NB4 (cell line): Measurements from ENCODE around the gene RBMS1.

Experiments used
- POLR2A ChIP-seq: IDR thresholded peaks from 2 replicates; pipeline ENCODE4 v1.6.1; 2011; ENCODE audit warnings: mild to moderate bottlenecking; ENCODE audit not compliant: insufficient read length; ENCODE audit errors: extremely low read depth
- TF ChIP-seq, protein P1 (sequence below): IDR thresholded peaks from one replicate; pipeline ENCODE4 v1.5.1; 2012; ENCODE audit warnings: low read depth, low read length
- TF ChIP-seq, protein P2 (sequence below): IDR thresholded peaks from 2 replicates; pipeline ENCODE4 v1.6.1; 2011; ENCODE audit warnings: low read depth, low read length

GRCh38 chr2:160373263-160373662 lies 120.3 kb downstream of the RBMS1 start:
- TF ChIP-seq, protein P1, sequence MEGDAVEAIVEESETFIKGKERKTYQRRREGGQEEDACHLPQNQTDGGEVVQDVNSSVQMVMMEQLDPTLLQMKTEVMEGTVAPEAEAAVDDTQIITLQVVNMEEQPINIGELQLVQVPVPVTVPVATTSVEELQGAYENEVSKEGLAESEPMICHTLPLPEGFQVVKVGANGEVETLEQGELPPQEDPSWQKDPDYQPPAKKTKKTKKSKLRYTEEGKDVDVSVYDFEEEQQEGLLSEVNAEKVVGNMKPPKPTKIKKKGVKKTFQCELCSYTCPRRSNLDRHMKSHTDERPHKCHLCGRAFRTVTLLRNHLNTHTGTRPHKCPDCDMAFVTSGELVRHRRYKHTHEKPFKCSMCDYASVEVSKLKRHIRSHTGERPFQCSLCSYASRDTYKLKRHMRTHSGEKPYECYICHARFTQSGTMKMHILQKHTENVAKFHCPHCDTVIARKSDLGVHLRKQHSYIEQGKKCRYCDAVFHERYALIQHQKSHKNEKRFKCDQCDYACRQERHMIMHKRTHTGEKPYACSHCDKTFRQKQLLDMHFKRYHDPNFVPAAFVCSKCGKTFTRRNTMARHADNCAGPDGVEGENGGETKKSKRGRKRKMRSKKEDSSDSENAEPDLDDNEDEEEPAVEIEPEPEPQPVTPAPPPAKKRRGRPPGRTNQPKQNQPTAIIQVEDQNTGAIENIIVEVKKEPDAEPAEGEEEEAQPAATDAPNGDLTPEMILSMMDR = no peak
- TF ChIP-seq POLR2A = no peak
- TF ChIP-seq, protein P2, sequence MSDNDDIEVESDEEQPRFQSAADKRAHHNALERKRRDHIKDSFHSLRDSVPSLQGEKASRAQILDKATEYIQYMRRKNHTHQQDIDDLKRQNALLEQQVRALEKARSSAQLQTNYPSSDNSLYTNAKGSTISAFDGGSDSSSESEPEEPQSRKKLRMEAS = no peak
